ENCODE data around the gene C14orf119.

DNA sequence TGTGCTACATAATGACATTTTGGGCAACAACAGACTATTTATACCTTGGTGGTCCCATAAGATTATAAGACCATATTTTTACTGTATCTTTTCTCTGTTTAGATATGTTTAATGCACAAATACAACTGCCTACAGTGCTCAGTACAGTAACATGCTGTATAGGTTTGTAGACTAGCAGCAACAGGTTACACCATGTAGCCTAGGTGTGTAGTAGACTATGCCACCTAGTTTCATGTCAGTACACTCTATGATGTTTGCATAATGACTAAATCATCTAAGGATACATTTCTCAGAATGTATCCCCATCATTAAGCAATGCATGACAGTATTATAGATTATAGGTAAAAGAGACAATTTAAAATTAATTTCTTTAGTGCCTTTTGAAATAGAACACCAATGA is 54.4 kb downstream of the C14orf119 start:
- TF ChIP-seq EZH2 (IDR thresholded peaks at IDR 0.05; ENCODE audit: borderline replicate concordance, low read depth, low read length, poor library complexity, severe bottlenecking), result no peak
- TF ChIP-seq, protein P1, sequence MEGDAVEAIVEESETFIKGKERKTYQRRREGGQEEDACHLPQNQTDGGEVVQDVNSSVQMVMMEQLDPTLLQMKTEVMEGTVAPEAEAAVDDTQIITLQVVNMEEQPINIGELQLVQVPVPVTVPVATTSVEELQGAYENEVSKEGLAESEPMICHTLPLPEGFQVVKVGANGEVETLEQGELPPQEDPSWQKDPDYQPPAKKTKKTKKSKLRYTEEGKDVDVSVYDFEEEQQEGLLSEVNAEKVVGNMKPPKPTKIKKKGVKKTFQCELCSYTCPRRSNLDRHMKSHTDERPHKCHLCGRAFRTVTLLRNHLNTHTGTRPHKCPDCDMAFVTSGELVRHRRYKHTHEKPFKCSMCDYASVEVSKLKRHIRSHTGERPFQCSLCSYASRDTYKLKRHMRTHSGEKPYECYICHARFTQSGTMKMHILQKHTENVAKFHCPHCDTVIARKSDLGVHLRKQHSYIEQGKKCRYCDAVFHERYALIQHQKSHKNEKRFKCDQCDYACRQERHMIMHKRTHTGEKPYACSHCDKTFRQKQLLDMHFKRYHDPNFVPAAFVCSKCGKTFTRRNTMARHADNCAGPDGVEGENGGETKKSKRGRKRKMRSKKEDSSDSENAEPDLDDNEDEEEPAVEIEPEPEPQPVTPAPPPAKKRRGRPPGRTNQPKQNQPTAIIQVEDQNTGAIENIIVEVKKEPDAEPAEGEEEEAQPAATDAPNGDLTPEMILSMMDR (conservative IDR thresholded peaks at IDR 0.05; ENCODE audit: low read depth, low read length), result no peak

Data from A673 (cell line).